SK-MEL-5 (cell line): ENCODE data around the gene FBXO33. TPM values are rescaled to one million over a fixed set of nuclear protein-coding genes. Genes with fewer than 3 reads are reported as not detected.

Experiments used
- DNase-seq: peaks from one replicate; pipeline ENCODE4 v3.0.0-alpha.2; 2016; ENCODE audit warnings: low read depth, low spot score
- in situ Hi-C: cut with HindIII; loops from 2 replicates; pipeline ENCODE4 v1.10.0; 2016; ENCODE audit warnings: low sequenced_read_pairs, high pct_unique_total_duplicates, low pct_unique_long_range_greater_than_20kb
- total RNA-seq: library from RNA; depleted of rRNA; stranded (reverse); fragments of >200 nt; shearing (Covaris generic); gene quantifications from 2 replicates; pipeline ENCODE4 v1.2.3, GENCODE V29; 2014; rRNA removed

The FBXO33 gene
- total RNA-seq, 1 experiment from 2014 or later = 27.8 TPM

- DNase-seq = no peak
- in situ Hi-C loops = no loop called here
Measured at GRCh38 chr14:39350866-39351265, 81.4 kb downstream of the FBXO33 start.

Other genes with a start within 250 kb of the FBXO33 start
- gene MIA2, start 198.5 kb downstream of the FBXO33 start, total RNA-seq = 16.9 and 17.9 TPM in 2 replicates